Neuronal stem cell (in vitro differentiated cells): Measurements from ENCODE around the gene GNG12.

ENCODE experiments used
- DNase-seq: peaks from one replicate; pipeline ENCODE4 v3.0.0-alpha.2; 2013; ENCODE audit warnings: low spot score
- H2AFZ ChIP-seq: one replicate; pipeline ENCODE4 v1.6.1; 2013; ENCODE audit warnings: mild to moderate bottlenecking, low read length, inconsistent platforms
- H2AK5ac ChIP-seq: 2 replicates; pipeline ENCODE4 v1.6.1; 2013; ENCODE audit warnings: low read depth, mild to moderate bottlenecking, inconsistent platforms, low read length, moderate library complexity, mixed read lengths
- H2BK120ac ChIP-seq: 2 replicates; pipeline ENCODE4 v1.6.1; 2013; ENCODE audit warnings: low read depth, mild to moderate bottlenecking, inconsistent platforms, low read length, moderate library complexity, mixed read lengths
- H2BK12ac ChIP-seq: one replicate; pipeline ENCODE4 v1.6.1; 2013; ENCODE audit warnings: low read length, inconsistent platforms
- H2BK15ac ChIP-seq: 2 replicates; pipeline ENCODE4 v1.6.1; 2013; ENCODE audit warnings: mild to moderate bottlenecking, low read length, inconsistent platforms, mixed read lengths
- H2BK5ac ChIP-seq: one replicate; pipeline ENCODE4 v1.6.1; 2013; ENCODE audit warnings: inconsistent platforms, mild to moderate bottlenecking, low read length, moderate library complexity
- H3K14ac ChIP-seq: one replicate; pipeline ENCODE4 v1.6.1; 2013; ENCODE audit warnings: low read length, inconsistent platforms
- H3K18ac ChIP-seq: 2 replicates; pipeline ENCODE4 v1.6.1; 2013; ENCODE audit warnings: low read length, inconsistent platforms
- H3K23ac ChIP-seq: 2 replicates; pipeline ENCODE4 v1.6.1; 2013; ENCODE audit warnings: low read depth, mild to moderate bottlenecking, mixed read lengths, low read length, inconsistent platforms; ENCODE audit not compliant: poor library complexity
- H3K27ac ChIP-seq: replicated peaks from 3 replicates; pipeline ENCODE4 v1.5.1; 2013; ENCODE audit warnings: low read length, inconsistent platforms
- H3K27me3 ChIP-seq, 3 experiments: 2 replicates each; pipeline ENCODE4 v1.6.1; 2013; ENCODE audit warnings: low read length in 3 of 3, mild to moderate bottlenecking in 2 of 3, inconsistent platforms in 1 of 3, low read depth in 1 of 3, mixed read lengths in 1 of 3, moderate library complexity in 1 of 3; ENCODE audit not compliant: control insufficient read depth in 3 of 3, insufficient read depth in 3 of 3
- H3K36me3 ChIP-seq, 2 donors: replicated peaks in 1 of 2; 2 replicates each; pipeline ENCODE4 v1.6.1; 2013; ENCODE audit warnings: low read length in 2 of 2; ENCODE audit not compliant: control insufficient read depth in 2 of 2, insufficient read depth in 2 of 2
- H3K4ac ChIP-seq: 2 replicates; pipeline ENCODE4 v1.6.1; 2013; ENCODE audit warnings: inconsistent platforms, mild to moderate bottlenecking, low read length, moderate library complexity
- H3K4me1 ChIP-seq, 2 donors: 1 replicate in 1 of 2; 2 replicates in 1 of 2; pipeline ENCODE4 v1.6.1; 2013; ENCODE audit warnings: low read length in 2 of 2, low read depth in 1 of 2; ENCODE audit not compliant: control insufficient read depth in 2 of 2, insufficient read depth in 1 of 2
- H3K4me2 ChIP-seq: one replicate; pipeline ENCODE4 v1.6.1; 2013; ENCODE audit warnings: mild to moderate bottlenecking, low read length, inconsistent platforms; ENCODE audit not compliant: insufficient read depth, poor library complexity, severe bottlenecking
- H3K4me3 ChIP-seq, 2 donors: 2 replicates each; pipeline ENCODE4 v1.5.1; 2013; ENCODE audit warnings: low read length in 2 of 2, mild to moderate bottlenecking in 2 of 2, inconsistent platforms in 1 of 2, moderate library complexity in 1 of 2
- H3K79me1 ChIP-seq: one replicate; pipeline ENCODE4 v1.6.1; 2013; ENCODE audit warnings: low read depth, mild to moderate bottlenecking, inconsistent platforms, low read length, moderate library complexity
- H3K9ac ChIP-seq: one replicate; pipeline ENCODE4 v1.6.1; 2013; ENCODE audit warnings: mild to moderate bottlenecking, low read depth, low read length, inconsistent platforms; ENCODE audit not compliant: poor library complexity
- H3K9me3 ChIP-seq, 2 donors: replicated peaks in 1 of 2; 2 replicates each; pipeline versions ENCODE3 to v1.6.1; 2013; ENCODE audit warnings: low read length in 2 of 2, mild to moderate bottlenecking in 2 of 2, inconsistent platforms in 1 of 2, low read depth in 1 of 2, mixed read lengths in 1 of 2, moderate library complexity in 1 of 2; ENCODE audit not compliant: control insufficient read depth in 2 of 2, insufficient read depth in 1 of 2
- H4K8ac ChIP-seq: one replicate; pipeline ENCODE4 v1.6.1; 2013; ENCODE audit warnings: low read depth, mild to moderate bottlenecking, inconsistent platforms, low read length, moderate library complexity
- H4K91ac ChIP-seq: one replicate; pipeline ENCODE4 v1.6.1; 2013; ENCODE audit warnings: low read length, low read depth, mild to moderate bottlenecking, inconsistent platforms; ENCODE audit not compliant: poor library complexity
- WGBS, 2 donors: extraction: QIAGEN DNeasy Blood & Tissue Kit; methylation state at CpG; one replicate each; pipeline ENCODE4 v1.1.7; 2013; ENCODE audit warnings: missing lambda C conversion rate in 2 of 2, mixed read lengths in 1 of 2; ENCODE audit not compliant: insufficient read length in 2 of 2, insufficient replicate concordance in 1 of 2; ENCODE audit errors: extremely low coverage in 2 of 2; 5-methylcytosine and 5-hydroxymethylcytosine counted together

Gene GNG12

DNA sequence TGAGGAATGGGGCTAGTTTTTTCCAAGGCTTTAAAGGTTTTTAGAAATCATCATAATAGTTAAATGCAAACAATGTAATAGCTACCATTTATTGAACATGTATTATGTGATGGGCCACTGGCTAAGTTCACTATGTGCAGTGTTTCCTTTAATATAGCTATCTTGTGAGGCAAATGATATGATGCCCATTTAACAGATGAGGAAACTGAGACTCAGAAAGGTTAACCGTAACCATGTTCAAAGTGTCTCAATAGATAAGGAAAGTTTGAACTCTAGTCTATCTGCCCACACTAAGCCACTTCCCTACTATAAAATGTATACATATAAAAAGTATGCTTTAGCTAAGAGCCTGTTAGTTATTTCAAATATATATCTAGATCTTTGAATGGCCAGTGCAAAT, 64.8 kb downstream of the GNG12 start:
- no peak overlapping the region for H4K8ac ChIP-seq
- no peak overlapping the region for H2BK5ac ChIP-seq
- H3K36me3 ChIP-seq = no peaks in the 10 kb centered on the region
- DNase-seq = no peak
- no peak overlapping the region for H2BK12ac ChIP-seq
- no peaks in the 10 kb centered on the region for H3K27me3 ChIP-seq
- no peak overlapping the region for H4K91ac ChIP-seq
- no peak overlapping the region for H2BK120ac ChIP-seq
- H3K18ac ChIP-seq = no peak overlapping the region
- no peak overlapping the region for H3K23ac ChIP-seq
- no peak overlapping the region for H3K4me3 ChIP-seq
- H3K9me3 ChIP-seq = no peaks in the 10 kb centered on the region
- no peak overlapping the region for H3K14ac ChIP-seq
- no CpG with 5 or more reads among the region's 1 CpG for WGBS, 2 donors
- H3K4me1 ChIP-seq = peaks cover 9% of the 10 kb centered on the region in 2 donors
- no peak overlapping the region for H3K9ac ChIP-seq
- no peaks in the 10 kb centered on the region for H3K79me1 ChIP-seq
- H2AFZ ChIP-seq = no peak overlapping the region
- no peak overlapping the region for H2AK5ac ChIP-seq
- no peak overlapping the region for H2BK15ac ChIP-seq
- no peak overlapping the region for H3K4ac ChIP-seq
- no peak overlapping the region for H3K27ac ChIP-seq
- no peak overlapping the region for H3K4me2 ChIP-seq

DNA sequence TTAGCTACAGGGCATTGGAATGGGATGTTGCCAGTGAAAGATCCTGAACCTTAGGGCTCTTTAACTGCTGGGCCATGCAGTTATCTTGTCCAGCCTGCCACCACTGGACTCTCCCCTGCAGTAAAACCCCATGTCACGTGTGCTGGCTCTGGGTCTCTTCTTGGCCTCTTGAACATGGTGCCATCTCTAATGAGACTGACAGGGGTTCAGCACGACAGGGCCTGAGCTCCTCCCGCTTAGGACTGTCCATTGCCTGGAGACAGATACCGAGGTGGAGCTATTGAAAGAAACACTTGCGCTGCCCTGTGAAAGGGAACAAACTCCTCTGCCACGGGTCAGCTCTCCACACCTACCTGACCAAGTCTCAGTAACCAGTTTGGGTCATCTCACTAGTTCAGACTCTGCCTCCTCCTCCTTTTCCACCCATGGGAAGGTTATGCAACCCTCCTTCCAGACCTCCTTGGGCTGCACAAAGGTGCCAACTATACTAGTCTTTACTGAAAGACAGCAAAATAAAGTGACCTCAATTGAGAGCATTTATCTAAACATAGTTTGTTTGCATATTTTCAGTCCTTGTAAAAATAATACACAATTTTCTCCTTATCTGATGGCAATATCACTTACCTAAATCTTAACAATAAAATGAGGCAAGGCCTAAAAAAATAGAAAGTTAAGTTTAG, 66.0 kb downstream of the GNG12 start:
- no peaks in the 10 kb centered on the region for H3K9me3 ChIP-seq
- H2BK15ac ChIP-seq = no peak overlapping the region
- DNase-seq = no peak
- H4K8ac ChIP-seq = no peak overlapping the region
- H3K23ac ChIP-seq = no peak overlapping the region
- H3K14ac ChIP-seq = no peak overlapping the region
- no peak overlapping the region for H2BK12ac ChIP-seq
- peaks cover 9% of the 10 kb centered on the region in 2 donors for H3K4me1 ChIP-seq
- WGBS, 2 donors = no CpG with 5 or more reads among the region's 6 CpGs
- no peaks in the 10 kb centered on the region for H3K27me3 ChIP-seq
- H3K27ac ChIP-seq = no peak overlapping the region
- no peak overlapping the region for H3K4me3 ChIP-seq
- H2AK5ac ChIP-seq = no peak overlapping the region
- no peak overlapping the region for H3K4ac ChIP-seq
- no peaks in the 10 kb centered on the region for H3K79me1 ChIP-seq
- no peaks in the 10 kb centered on the region for H3K36me3 ChIP-seq
- no peak overlapping the region for H2AFZ ChIP-seq
- no peak overlapping the region for H3K18ac ChIP-seq
- H2BK5ac ChIP-seq = no peak overlapping the region
- H3K9ac ChIP-seq = no peak overlapping the region
- H4K91ac ChIP-seq = no peak overlapping the region
- no peak overlapping the region for H2BK120ac ChIP-seq
- H3K4me2 ChIP-seq = no peak overlapping the region

DNA sequence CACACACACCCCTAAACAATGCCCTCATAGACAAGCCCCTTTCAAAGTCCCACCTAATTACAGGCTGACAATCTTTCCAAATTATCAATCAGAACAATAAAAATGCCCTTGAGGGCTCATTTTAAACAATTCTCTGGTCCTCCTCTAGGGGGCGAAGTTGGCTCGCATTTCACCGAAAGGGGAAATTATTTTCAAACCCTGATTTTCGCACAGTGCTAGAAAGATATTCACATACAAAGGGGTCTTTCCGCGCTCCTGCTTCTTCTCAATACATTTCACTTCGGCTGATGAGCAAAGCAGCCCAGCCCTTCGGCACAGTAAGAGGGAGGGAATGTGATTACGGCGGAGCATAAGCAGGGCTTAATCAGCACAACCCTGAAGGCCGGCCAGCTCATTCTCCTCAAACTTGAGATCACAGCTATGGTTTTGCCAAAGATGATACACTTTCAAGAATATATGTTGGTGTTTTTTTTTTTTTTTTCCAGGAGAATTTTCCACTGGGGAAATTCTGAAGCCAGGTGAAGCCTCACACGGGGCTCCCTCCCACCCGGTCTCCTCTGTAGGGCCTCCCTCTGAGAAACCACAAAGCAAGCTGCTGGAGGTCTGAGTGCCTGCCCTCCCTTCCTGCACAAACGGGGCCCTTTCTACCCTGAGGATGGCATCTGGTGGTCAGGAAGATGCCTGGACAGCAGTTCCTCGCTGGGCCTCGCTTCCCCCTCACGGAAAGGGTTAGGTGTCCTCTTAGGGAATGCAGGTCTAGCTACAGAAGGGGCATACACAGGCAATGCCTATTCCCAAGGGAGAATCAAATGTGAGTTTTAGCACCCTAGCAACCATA, 66.9 kb downstream of the GNG12 start:
- Histone ChIP-seq H4K8ac (no peak overlapping the region), H2BK15ac (no peak overlapping the region), H3K14ac (no peak overlapping the region), H2AFZ (peak overlapping the region; percentile 78), H3K23ac (no peak overlapping the region), H2BK120ac (no peak overlapping the region), H3K9me3 (no peaks in the 10 kb centered on the region), H3K4me1 (peaks cover 9% of the 10 kb centered on the region in 2 donors), H3K36me3 (no peaks in the 10 kb centered on the region), H3K27ac (peak overlapping the region; percentile 2), H3K4ac (no peak overlapping the region), H3K27me3 (no peaks in the 10 kb centered on the region), H3K79me1 (no peaks in the 10 kb centered on the region), H2AK5ac (no peak overlapping the region), H3K18ac (peak overlapping the region; percentile 32), H3K4me2 (peak overlapping the region; percentile 38), H2BK12ac (peak overlapping the region; percentile 47), H4K91ac (no peak overlapping the region), H3K9ac (no peak overlapping the region), H2BK5ac (no peak overlapping the region), H3K4me3 (peak overlapping the region in 1 of 2 donors; percentile 35)
- no CpG with 5 or more reads among the region's 17 CpGs for WGBS, 2 donors
- DNase-seq = peak; percentile 76

DNA sequence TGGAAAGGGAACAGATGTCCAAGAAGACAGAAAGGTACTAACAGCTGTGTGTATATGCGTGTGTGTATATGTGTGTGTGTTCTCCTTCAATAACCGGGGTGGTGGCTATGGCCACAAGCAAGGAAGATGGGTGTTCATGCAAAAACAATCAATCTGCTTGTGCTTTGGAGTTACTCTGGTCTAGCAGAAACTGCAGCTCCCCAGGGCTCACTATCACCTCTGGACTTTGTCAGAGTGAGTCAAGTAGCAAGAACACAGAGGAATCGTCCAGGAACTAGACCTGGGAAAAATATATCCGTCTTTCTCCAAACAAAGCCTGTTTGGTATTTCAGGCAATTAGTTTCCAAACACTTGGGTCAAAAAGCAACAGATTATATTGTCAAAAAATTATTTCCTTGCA, 68.6 kb downstream of the GNG12 start:
- no peak overlapping the region for H2AK5ac ChIP-seq
- H3K27me3 ChIP-seq = no peaks in the 10 kb centered on the region
- no peak overlapping the region for H3K23ac ChIP-seq
- no peak overlapping the region for H3K27ac ChIP-seq
- no peak overlapping the region for H2AFZ ChIP-seq
- no peak overlapping the region for H4K91ac ChIP-seq
- no peak overlapping the region for H3K14ac ChIP-seq
- H2BK5ac ChIP-seq = no peak overlapping the region
- H2BK120ac ChIP-seq = no peak overlapping the region
- H2BK12ac ChIP-seq = no peak overlapping the region
- no peaks in the 10 kb centered on the region for H3K9me3 ChIP-seq
- H3K4me3 ChIP-seq = no peak overlapping the region
- no CpG with 5 or more reads among the region's 4 CpGs for WGBS, 2 donors
- no peak for DNase-seq
- no peak overlapping the region for H3K4ac ChIP-seq
- peaks cover 9 to 11% of the 10 kb centered on the region in 2 donors for H3K4me1 ChIP-seq
- H2BK15ac ChIP-seq = no peak overlapping the region
- no peak overlapping the region for H3K18ac ChIP-seq
- no peak overlapping the region for H4K8ac ChIP-seq
- no peak overlapping the region for H3K9ac ChIP-seq
- no peaks in the 10 kb centered on the region for H3K79me1 ChIP-seq
- H3K4me2 ChIP-seq = no peak overlapping the region
- no peaks in the 10 kb centered on the region for H3K36me3 ChIP-seq
